Colon (tissue), 2 donors: ENCODE data around the gene MVK.

Source experiments
- FAIRE-seq: peaks from 2 replicates; lab custom pipeline; 2012; peaks lifted over from hg19 to GRCh38; lab: Jason Lieb, UNC
- donor health status: control.
- donor health status: control.

The MVK gene

GRCh38 chr12:109573029-109573913 lies at the start of gene MVK, which contains the start of gene MMAB:
MVK (plus strand) TSS chr12:109573794; CDS start chr12:109574823, 1,029 bp downstream.
MMAB (minus strand) TSS chr12:109573504; CDS start chr12:109573480, 24 bp downstream.
- FAIRE-seq = no peak

GRCh38 chr12:109524466-109525278 lies 48.9 kb upstream of the MVK start:
- no peak for FAIRE-seq

GRCh38 chr12:109525279-109525585 lies 48.4 kb upstream of the MVK start:
- no peak for FAIRE-seq

- no peak for FAIRE-seq
Observed at GRCh38 chr12:109527489-109528123, 46.0 kb upstream of the MVK start.

- no peak for FAIRE-seq
Observed at GRCh38 chr12:109529691-109530640, 43.6 kb upstream of the MVK start.

- FAIRE-seq = no peak
Observed at GRCh38 chr12:109531411-109531810, 42.2 kb upstream of the MVK start.

GRCh38 chr12:109532721-109533486 lies 40.7 kb upstream of the MVK start:
- FAIRE-seq = no peak

- no peak for FAIRE-seq
Observed at GRCh38 chr12:109533487-109533740, 40.2 kb upstream of the MVK start.

GRCh38 chr12:109534456-109534855 lies 39.1 kb upstream of the MVK start:
- no peak for FAIRE-seq

- no peak for FAIRE-seq
Observed at GRCh38 chr12:109535231-109535862, 38.2 kb upstream of the MVK start.

- FAIRE-seq = no peak
Observed at GRCh38 chr12:109535863-109536250, 37.7 kb upstream of the MVK start.

GRCh38 chr12:109537136-109537535 lies 36.5 kb upstream of the MVK start:
- no peak for FAIRE-seq

GRCh38 chr12:109538191-109538863 lies 35.3 kb upstream of the MVK start:
- no peak for FAIRE-seq

- FAIRE-seq = no peak
Observed at GRCh38 chr12:109539508-109539907, 34.1 kb upstream of the MVK start.

- FAIRE-seq = no peak
Observed at GRCh38 chr12:109540526-109541412, 32.8 kb upstream of the MVK start.

GRCh38 chr12:109541413-109541726 lies 32.2 kb upstream of the MVK start:
- FAIRE-seq = no peak

- FAIRE-seq = no peak
Observed at GRCh38 chr12:109542014-109542413, 31.6 kb upstream of the MVK start.

GRCh38 chr12:109542876-109543275 lies 30.7 kb upstream of the MVK start:
- no peak for FAIRE-seq

GRCh38 chr12:109544955-109545531 lies 28.6 kb upstream of the MVK start:
- no peak for FAIRE-seq
